NCI-H345 (cell line): Measurements from ENCODE around the gene ASTN2.

Experiments used
- DNase-seq: peaks from one replicate; lab custom pipeline; 2025; lab: John Stamatoyannopoulos, UW

ASTN2 gene

DNA sequence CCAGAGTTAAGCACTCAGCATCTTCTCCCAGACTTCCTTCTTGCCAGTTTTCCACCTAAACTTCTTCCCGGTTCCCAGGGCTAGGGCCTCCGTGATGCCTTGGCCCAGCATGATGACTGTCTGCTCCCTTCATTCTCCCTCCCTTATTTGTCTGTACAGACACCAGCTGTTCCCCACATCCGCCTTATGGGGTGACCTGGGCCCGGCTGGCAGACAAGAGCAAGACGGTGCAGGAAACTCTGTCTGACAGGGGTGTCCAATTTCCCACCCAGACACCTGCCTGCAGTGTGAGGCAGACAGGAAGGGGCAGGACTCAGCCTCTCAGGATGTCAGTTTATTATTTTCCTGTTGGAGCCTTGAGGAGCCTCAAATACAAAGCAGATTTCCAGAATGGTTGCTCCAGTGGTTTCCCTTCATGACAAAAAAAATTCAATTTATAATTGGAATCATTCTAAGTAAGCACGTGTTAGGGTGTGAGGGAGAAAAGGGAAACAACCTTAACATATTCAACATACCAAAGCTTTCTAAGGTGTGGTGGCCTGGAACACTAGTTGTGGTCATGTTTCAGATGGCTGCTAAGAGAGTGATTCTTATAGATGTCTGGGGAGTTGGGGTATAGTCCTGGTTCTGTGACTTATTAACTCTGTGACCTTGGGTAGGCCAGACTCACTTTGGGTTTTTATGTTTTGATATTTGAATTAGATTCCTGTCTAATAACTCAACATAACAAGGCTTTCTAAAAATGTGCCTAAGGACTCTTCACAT is 1026.7 kb downstream of the ASTN2 start:
- no peak for DNase-seq

DNA sequence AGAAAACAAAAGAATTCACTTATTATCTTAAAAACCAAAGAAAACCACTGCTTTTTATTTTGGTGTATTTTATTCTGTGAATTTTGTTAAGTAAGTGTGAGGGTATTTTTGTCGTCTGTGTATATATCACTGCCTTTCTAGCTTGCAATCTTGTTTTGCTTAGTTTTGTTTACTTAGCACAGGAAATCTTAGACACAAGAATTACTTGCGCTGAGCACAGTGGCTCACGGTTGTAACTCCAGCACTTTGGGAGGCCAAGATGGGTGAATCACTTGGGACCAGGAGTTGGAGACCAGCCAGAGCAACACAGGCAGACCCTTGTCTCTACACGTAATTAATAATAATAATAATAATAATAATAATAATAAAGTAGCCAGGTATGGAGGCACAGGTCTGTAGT is 1030.9 kb downstream of the ASTN2 start:
- DNase-seq, result no peak

DNA sequence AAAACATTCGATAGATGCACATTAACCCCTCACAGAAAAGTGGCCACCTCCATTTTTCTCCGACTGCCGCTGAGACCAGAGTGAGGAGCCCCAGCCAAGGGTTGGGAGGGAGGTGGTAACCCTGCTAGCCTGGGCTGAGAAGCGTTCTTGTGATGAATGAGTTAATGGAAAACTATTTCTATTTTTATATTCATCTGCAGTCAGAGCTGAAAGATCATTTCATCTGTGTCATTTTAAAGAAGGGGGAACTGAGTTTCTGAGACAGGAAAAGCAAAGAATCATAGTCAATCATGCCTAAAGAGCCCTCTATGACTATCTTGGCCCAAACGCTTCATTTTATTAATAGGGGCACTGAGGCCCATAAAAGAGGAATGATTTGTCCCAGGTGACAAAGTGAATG is 1031.7 kb downstream of the ASTN2 start:
- no peak for DNase-seq

DNA sequence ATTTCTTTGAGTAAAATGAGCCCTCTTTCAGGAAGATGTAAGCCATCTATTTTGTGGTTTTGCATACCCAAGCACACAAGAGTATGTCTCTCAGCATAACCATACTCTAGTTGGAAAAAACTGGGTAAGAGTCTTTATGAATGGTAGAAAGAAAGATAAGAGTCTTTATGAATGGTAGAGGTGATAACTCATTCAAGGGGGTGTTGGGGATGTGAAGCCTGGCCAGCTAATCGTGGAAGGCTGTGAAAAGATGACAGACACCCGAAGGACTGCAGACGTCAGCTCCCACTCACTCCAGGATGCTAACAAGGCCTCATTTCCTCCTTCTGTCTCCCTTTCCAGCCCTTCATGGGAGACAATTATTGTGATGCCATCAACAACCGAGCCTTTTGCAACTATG is 1032.8 kb downstream of the ASTN2 start:
- no peak for DNase-seq

DNA sequence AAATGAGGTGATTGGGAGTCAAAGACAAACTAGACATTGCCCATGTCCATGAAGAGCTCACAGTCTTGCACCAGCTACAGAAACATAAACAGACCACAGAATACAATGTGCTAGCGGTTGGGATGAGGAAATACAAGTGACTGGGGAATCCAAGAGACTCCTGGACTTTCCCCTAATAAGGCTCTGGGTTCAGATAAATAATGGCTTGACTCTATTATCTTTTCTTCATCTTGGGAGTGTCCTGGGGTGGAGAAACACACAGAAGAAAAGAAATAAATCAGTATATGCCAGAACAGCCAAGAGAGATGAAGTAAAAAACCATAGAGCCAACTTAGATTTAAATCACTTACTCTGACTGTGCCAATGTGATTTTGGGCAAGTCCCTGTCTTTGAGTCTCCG is 1033.5 kb downstream of the ASTN2 start:
- no peak for DNase-seq

DNA sequence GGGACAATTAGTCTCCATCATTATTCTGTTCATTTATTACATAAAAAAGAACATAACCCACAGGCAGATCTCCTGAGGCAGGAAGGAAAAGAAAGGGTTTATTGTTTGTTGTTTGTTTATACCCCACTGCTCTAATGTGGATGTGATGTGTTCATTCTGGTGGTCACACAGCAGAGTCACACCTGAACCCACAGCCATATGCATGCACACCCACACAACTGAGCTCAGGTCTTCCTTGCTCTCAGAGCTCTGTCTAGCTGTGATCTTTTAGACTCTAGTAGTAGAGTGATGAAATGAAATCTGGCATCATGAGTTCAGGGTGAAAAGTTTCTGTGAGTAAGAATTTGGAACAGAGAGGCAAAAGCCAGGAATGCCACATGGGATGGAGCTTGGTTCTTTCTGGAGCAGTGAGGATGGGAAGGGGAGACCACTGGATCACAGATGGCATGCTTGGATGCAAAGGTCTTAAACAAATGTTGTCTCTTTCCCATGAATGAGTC is 1034.3 kb downstream of the ASTN2 start:
- DNase-seq, result no peak

DNA sequence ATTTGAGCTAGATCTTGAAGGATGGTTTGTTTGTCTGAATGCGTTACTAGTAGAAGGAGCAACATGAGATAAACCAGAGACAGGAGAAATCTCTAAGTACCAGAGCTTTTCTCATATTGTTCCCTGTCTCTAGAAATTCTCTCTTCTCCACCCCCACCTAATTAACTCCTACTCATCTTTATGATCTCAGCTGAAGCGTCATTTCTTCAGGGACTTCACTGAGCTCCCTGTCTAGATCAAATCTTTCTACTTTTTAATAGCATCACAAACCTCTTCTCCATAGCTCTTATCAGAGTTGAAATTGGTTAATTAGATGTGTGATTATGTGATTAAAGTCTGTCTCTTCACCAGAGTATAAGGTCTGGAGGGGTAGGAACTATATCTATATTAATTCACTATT is 1035.0 kb downstream of the ASTN2 start:
- no peak for DNase-seq

DNA sequence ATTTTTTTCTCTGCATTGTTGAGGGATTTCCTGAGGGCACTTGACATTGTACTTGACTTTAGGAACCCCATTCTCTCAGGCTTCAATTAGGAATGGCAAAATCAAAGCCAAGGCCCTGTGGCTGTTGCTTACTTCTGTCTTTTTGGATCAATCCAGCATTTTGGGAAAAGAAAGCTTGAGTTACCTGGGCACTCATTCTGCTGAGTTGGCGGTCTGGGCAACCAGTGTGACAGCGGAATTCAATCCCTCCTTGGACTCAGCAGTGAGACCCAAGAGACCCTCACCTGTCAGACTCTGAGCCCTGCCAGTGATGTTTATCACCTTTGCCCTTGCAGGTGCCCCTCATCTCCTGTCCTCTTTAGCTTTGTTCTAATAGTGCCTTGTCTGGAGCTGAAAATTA is 1036.0 kb downstream of the ASTN2 start:
- no peak for DNase-seq

DNA sequence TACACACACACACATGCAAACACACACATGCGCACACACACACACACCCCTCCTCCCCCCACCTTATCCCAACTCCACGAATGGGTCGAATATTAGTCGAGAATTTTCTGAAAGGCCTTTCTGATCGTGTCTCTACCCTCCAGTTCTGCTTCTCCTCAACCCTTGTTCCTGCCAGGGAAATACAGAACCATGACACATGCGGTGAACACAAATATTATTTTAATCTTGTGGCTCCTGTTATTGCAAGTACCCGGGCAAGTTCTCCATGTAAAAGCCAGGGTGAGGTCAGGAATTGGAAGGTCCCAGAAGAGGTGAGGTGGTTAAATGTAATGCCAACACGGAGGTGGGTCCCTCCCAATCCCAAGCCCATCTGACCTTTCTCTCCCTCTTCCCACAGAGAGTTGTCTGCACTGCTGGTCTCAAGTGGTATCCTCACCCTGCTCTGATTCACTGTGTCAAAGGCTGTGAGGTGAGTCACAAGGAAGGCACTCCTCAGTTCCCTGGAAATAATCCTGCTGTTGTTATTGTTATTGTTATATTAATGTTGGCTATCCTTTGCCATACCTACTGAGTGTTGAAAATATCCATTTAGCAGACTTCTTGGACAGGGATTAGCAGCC is 1037.6 kb downstream of the ASTN2 start:
- DNase-seq, result no peak
